KG1 (cell line): ENCODE results near the gene SH2D2A.

Source experiments
- DNase-seq: peaks from one replicate; lab custom pipeline; 2025; lab: John Stamatoyannopoulos, UW

SH2D2A gene

GRCh38 chr1:156816561-156817328 lies at the start of gene SH2D2A:
Gene SH2D2A (minus strand): TSS chr1:156816848. CDS start chr1:156816708, 140 bp downstream.
- peak; percentile 68 for DNase-seq

- no peak for DNase-seq
Measured at GRCh38 chr1:156865865-156866248, 49.2 kb upstream of the SH2D2A start.

GRCh38 chr1:156865258-156865657 lies 48.6 kb upstream of the SH2D2A start:
- no peak for DNase-seq

- no peak for DNase-seq
Measured at GRCh38 chr1:156864796-156865195, 48.1 kb upstream of the SH2D2A start.

GRCh38 chr1:156863631-156864030 lies 47.0 kb upstream of the SH2D2A start:
- DNase-seq: no peak

- no peak for DNase-seq
Measured at GRCh38 chr1:156862997-156863599, 46.5 kb upstream of the SH2D2A start.

GRCh38 chr1:156862584-156862983 lies 45.9 kb upstream of the SH2D2A start:
- no peak for DNase-seq

- no peak for DNase-seq
Measured at GRCh38 chr1:156860628-156861423, 44.2 kb upstream of the SH2D2A start, which contains the start of gene NTRK1. Gene NTRK1 (plus strand): TSS chr1:156860865. CDS start chr1:156860935, 70 bp downstream.

GRCh38 chr1:156860113-156860627 lies 43.5 kb upstream of the SH2D2A start:
- peak; percentile 52 for DNase-seq

GRCh38 chr1:156859523-156860112 lies 43.0 kb upstream of the SH2D2A start:
- DNase-seq: no peak

- DNase-seq: no peak
Measured at GRCh38 chr1:156858959-156859522, 42.4 kb upstream of the SH2D2A start, which contains the start of gene INSRR. Gene INSRR (minus strand): TSS chr1:156859117. CDS start chr1:156858621, 496 bp downstream.

GRCh38 chr1:156858555-156858956 lies 41.9 kb upstream of the SH2D2A start:
- no peak for DNase-seq

GRCh38 chr1:156857532-156857931 lies 40.9 kb upstream of the SH2D2A start:
- DNase-seq: no peak

GRCh38 chr1:156856282-156856785 lies 39.7 kb upstream of the SH2D2A start:
- no peak for DNase-seq

GRCh38 chr1:156854634-156855033 lies 38.0 kb upstream of the SH2D2A start:
- no peak for DNase-seq

GRCh38 chr1:156853761-156854160 lies 37.1 kb upstream of the SH2D2A start:
- DNase-seq: no peak

- DNase-seq: no peak
Measured at GRCh38 chr1:156852418-156852874, 35.8 kb upstream of the SH2D2A start.

- DNase-seq: no peak
Measured at GRCh38 chr1:156851779-156852417, 35.2 kb upstream of the SH2D2A start.

- DNase-seq: no peak
Measured at GRCh38 chr1:156849151-156849496, 32.5 kb upstream of the SH2D2A start.

- no peak for DNase-seq
Measured at GRCh38 chr1:156848461-156849150, 32.0 kb upstream of the SH2D2A start.
